Aorta (tissue), 5 donors: ENCODE data around the gene GCC2. TPM values are rescaled to one million over a fixed set of nuclear protein-coding genes. Genes with fewer than 3 reads are reported as not detected.
"Not testable (repeated sequence)": the region's sequence is repeated elsewhere in the genome, so short reads cannot be mapped to it uniquely, and the experiment has no call there.

Source experiments
- ATAC-seq: fragments of 200-7000 bp; cut with Tn5 transposase; one replicate; pipeline ENCODE4 v1.9.1; 2022; ENCODE audit warnings: moderate library complexity; ENCODE audit not compliant: low FRiP score
- DNase-seq, 2 donors: peaks; one replicate each; pipeline ENCODE4 v3.0.0-alpha.2; 2020
- H3K27ac ChIP-seq, 2 donors: one replicate each; pipeline ENCODE4 v1.5.1; 2013; ENCODE audit warnings: low read length in 2 of 2, mild to moderate bottlenecking in 2 of 2, moderate library complexity in 2 of 2, control low read depth in 1 of 2, inconsistent platforms in 1 of 2, low read depth in 1 of 2
- H3K27me3 ChIP-seq, 2 donors: one replicate each; pipeline ENCODE4 v1.6.1; 2013; ENCODE audit warnings: control low read depth in 1 of 2, low read length in 1 of 2, mild to moderate bottlenecking in 1 of 2, moderate library complexity in 1 of 2; ENCODE audit not compliant: insufficient read depth in 2 of 2, control insufficient read depth in 1 of 2
- H3K36me3 ChIP-seq, 2 donors: one replicate each; pipeline ENCODE4 v1.6.1; 2013; ENCODE audit warnings: control low read depth in 1 of 2, low read length in 1 of 2, mild to moderate bottlenecking in 1 of 2; ENCODE audit not compliant: insufficient read depth in 2 of 2, control insufficient read depth in 1 of 2
- H3K4me1 ChIP-seq, 2 donors: one replicate each; pipeline ENCODE4 v1.6.1; 2013; ENCODE audit warnings: low read length in 2 of 2, control low read depth in 1 of 2, mild to moderate bottlenecking in 1 of 2, moderate library complexity in 1 of 2; ENCODE audit not compliant: insufficient read depth in 2 of 2, control insufficient read depth in 1 of 2
- H3K4me3 ChIP-seq, 2 donors: one replicate each; pipeline ENCODE4 v1.5.1; 2013; ENCODE audit warnings: low read length in 2 of 2, control low read depth in 1 of 2, mild to moderate bottlenecking in 1 of 2
- H3K9me3 ChIP-seq: one replicate; pipeline ENCODE4 v1.6.1; 2013; ENCODE audit warnings: mild to moderate bottlenecking, low read length; ENCODE audit not compliant: control insufficient read depth
- WGBS, 2 donors: extraction: QIAGEN DNeasy Blood & Tissue Kit; methylation state at CpG; one replicate each; pipeline ENCODE4 v1.1.7; 2013; 5-methylcytosine and 5-hydroxymethylcytosine counted together
- intact Hi-C, 2 donors: fragments of 100-400 bp; cut with DNase I; formaldehyde crosslinking; loops; one replicate each; pipeline versions ENCODE4 v1.14.2 to v1.15.0; 2022
- polyA plus RNA-seq, 2 donors: library from polyadenylated mRNA; stranded (reverse); fragments of 200-250 nt; gene quantifications; one replicate each; pipeline ENCODE4 v1.2.3, GENCODE V29; 2013
- total RNA-seq, 2 donors: library from RNA; stranded (reverse); fragmentation: NEBNext Ultra II Directional; extraction: Animal tissue kit (Norgen Biotek cat#: 25700); gene quantifications; one replicate each; pipeline ENCODE4 v1.2.1, GENCODE V29; 2021
- donor health status: healthy with polysubstance abuse.
- donor health status: Bipolar disorder and iron deficiency.
- donor health status: DM: no; HTN: no; CAD: no.
- donor health status: DM: no; HTN: no; CAD: no.
- donor health status: DM: yes; HTN: yes; CAD: no.

Gene GCC2
- total and polyA plus RNA-seq, 4 donors = 10.8 to 64.6 (median 32.9) TPM

DNA sequence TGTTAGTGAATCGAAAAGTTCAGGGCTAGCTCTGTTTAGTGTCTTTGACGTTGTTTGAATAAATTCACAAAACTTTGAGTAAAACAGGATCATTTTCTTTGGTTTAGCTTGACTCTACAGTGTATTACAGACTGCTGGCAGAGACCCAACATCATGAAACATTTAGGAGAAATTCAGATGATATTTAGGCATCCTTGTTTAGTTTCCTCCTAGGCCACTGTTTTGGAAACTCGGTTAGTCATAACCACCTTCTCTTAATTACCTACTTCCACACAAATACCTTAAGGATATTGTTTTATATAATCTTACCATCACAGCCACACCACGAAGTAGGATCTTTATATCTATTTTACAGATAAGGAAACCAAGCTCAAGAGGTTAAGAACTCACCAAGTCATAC lies 93.1 kb downstream of the GCC2 start:
- Histone ChIP-seq H3K27me3 (no peaks in the 10 kb centered on the region), H3K27ac (no peak overlapping the region), H3K4me3 (no peak overlapping the region), H3K36me3 (no peaks in the 10 kb centered on the region), H3K4me1 (peaks cover 0 to under 1% of the 10 kb centered on the region in 2 donors), H3K9me3 (no peaks in the 10 kb centered on the region)
- ATAC-seq (no peak), DNase-seq (no peak)
- 16 to 24% methylated on average over 4 of the region's 4 CpGs for WGBS, 2 donors
- intact Hi-C loops = no loop called here

DNA sequence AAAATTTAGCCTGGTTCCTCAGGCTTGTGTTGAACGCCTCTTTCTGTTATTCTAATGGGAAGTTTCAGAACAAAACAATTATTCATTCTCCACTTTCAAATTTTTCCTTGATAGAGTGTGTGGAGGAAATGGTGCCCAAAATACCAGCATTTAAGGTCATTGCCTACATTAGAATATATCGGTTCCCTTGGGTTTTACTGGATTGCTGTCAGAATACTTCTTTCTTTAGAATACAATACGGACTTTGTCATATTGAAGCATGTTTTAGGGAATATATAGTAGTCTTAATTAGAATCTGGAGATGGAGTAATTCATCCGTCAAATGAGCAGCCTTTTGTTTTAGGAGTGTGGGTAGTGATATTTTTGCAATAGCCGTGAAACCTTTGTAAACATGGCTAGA lies 98.6 kb downstream of the GCC2 start:
- no peaks in the 10 kb centered on the region for H3K9me3 ChIP-seq
- no peaks in the 10 kb centered on the region for H3K36me3 ChIP-seq
- DNase-seq (no peak), ATAC-seq (no peak)
- intact Hi-C loops = no loop called here
- H3K27ac ChIP-seq = no peak overlapping the region
- H3K27me3 ChIP-seq = no peaks in the 10 kb centered on the region
- H3K4me1 ChIP-seq = peaks cover 5 to 11% of the 10 kb centered on the region in 2 donors
- 14 to 32% methylated on average over 5 of the region's 5 CpGs for WGBS, 2 donors
- no peak overlapping the region for H3K4me3 ChIP-seq

DNA sequence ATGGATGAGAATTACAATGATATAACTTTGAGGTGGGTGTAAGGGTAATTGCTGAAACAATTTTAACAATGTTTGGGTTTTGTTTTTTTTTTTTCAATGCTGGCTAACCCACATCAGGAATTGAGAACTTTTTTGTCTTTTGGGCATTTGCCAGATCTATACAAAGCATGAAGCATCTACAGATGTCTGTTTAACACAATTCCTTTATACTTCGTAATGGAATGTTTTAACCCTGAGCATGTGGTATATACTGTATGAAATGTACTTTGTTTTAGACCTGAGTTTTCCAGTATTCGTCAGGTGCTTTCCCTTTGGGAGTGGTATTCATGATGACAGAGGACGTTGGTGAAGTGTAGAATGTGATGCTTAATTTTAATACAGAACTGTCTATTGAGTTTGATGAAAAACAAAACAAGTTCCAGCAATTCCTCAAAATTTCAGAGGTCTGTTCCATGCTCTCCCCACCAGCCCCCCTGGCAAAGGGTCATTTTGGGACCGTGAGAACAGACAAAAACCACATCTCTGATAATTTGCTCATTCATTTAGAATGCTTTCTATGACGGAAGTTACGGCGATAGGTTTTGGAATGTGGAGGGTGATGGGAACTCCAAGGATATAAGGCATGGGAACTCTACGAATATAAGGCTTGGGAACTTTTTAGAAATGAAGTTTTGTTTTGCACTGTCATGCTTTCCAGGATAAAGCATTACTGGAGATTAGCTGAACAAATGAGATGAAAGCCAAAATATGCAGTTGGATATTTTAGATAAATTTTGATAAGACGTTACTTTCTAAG lies 99.4 kb downstream of the GCC2 start:
- DNase-seq (no peak), ATAC-seq (no peak)
- H3K4me3 ChIP-seq = no peak overlapping the region
- 9 to 20% methylated on average over 9 of the region's 9 CpGs for WGBS, 2 donors
- no peaks in the 10 kb centered on the region for H3K9me3 ChIP-seq
- H3K36me3 ChIP-seq = no peaks in the 10 kb centered on the region
- H3K27ac ChIP-seq = no peak overlapping the region
- peaks cover 5 to 11% of the 10 kb centered on the region in 2 donors for H3K4me1 ChIP-seq
- intact Hi-C loops = no loop called here
- H3K27me3 ChIP-seq = no peaks in the 10 kb centered on the region

DNA sequence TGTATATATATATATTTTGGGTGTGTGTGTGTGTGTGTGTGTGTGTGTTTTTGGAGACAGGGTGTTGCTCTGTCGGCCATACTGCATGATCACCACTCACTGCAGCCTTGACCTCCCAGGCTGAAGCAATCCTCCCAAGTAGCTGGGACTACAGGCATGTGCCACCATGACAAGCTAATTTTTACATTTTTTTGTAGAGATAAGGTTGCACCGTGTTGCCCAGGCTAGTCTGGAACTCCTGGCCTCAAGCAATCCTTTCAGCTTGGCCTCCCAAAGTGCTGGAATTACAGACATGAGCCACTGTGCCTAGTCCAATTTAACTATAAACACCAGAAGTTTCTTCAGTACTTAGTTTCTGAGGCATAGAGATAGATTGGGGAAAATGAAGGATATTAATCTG lies 103.6 kb downstream of the GCC2 start:
- no peaks in the 10 kb centered on the region for H3K9me3 ChIP-seq
- 52 to 53% methylated on average over 2 of the region's 2 CpGs for WGBS, 2 donors
- DNase-seq (no peak), ATAC-seq (no peak)
- intact Hi-C loops = no loop called here
- no peaks in the 10 kb centered on the region for H3K27me3 ChIP-seq
- no peak overlapping the region for H3K4me3 ChIP-seq
- H3K4me1 ChIP-seq = peaks cover 5 to 13% of the 10 kb centered on the region in 2 donors
- no peaks in the 10 kb centered on the region for H3K36me3 ChIP-seq
- H3K27ac ChIP-seq = no peak overlapping the region

DNA sequence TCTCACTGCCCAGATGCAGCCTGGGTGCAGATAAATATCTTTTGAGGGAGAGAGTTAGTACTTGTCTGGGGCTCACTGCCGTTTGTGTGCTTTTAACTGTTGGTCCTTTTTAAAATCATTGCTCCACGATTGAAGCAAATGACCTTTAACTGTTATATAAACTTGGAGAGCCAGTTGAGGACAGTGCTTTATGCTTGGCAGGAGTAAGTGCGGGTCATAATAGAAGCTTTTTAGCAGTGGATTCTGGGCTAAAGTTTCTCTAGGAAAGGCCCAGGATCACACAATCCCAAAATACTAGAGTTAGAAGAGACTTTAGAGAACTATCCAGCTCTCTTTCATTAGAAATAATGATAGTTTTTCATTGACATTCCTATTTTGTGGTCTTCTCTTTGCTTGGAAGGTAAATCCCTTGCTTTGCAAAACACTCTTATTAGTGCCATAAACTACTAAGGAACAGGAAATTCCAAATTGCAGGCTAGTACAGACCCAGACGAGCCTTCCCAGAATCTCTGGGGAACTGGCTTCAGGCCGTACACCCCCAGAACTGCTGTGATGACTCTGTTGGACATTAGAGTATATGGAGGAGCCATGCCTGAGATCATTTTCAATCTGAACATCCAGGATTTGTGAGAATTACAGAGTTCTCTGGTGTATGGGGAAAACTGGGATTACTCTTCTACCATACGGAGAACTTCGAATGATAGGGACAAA lies 104.4 kb downstream of the GCC2 start:
- Histone ChIP-seq H3K4me1 (peaks cover 5 to 7% of the 10 kb centered on the region in 2 donors), H3K36me3 (no peaks in the 10 kb centered on the region), H3K27ac (no peak overlapping the region), H3K4me3 (no peak overlapping the region), H3K9me3 (no peaks in the 10 kb centered on the region), H3K27me3 (no peaks in the 10 kb centered on the region)
- ATAC-seq (peak; percentile 57), DNase-seq (no peak)
- WGBS, 2 donors = 24 to 30% methylated on average over 7 of the region's 7 CpGs
- intact Hi-C loops = no loop called here

DNA sequence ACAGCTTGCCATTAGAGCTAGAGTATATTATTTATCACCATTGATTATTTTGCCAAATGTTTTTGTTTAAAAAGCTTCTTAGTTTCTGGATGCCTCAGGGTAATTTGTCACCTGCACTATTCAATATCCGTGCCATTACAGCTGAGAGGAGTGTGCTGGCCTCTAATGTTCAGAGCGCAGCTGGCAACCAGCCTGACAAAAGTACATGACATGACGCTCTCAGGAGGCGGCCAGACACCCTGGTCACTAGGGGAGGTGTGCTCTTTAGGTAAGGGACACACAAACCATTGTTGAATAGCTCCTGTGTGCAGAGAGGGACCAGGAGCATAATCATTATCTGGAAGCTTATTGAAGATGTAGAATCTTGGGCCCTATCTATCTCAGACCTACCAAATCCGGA lies 105.5 kb downstream of the GCC2 start:
- Histone ChIP-seq H3K9me3 (no peaks in the 10 kb centered on the region), H3K27me3 (no peaks in the 10 kb centered on the region), H3K4me3 (no peak overlapping the region), H3K27ac (no peak overlapping the region), H3K4me1 (peaks cover 2 to 3% of the 10 kb centered on the region in 2 donors), H3K36me3 (no peaks in the 10 kb centered on the region)
- intact Hi-C loops = no loop called here
- DNase-seq = no peak
- no peak for ATAC-seq
- 56 to 75% methylated on average over 5 of the region's 5 CpGs for WGBS, 2 donors

DNA sequence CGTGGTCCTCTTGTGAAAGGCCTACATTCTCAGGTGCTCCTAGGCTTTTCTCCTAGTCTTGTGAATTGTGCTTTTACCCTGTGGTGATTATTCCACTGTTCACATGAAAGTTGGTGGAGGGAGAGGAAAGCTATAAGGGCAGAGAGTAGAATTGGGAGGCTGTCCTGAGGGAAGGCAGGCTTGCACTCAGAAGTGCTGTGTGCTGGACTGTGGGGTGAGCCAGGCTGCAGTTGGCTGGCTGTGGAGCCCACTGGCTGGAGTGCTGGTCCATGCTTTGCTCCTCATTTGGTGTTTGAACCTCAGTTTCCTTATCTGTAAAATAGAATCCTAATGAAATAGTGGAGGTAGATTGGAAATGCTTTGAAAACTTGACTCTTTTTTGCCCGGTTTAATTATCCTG lies 106.6 kb downstream of the GCC2 start:
- Histone ChIP-seq H3K27ac (no peak overlapping the region), H3K9me3 (no peaks in the 10 kb centered on the region), H3K4me1 (peaks cover 2 to 3% of the 10 kb centered on the region in 2 donors), H3K36me3 (no peaks in the 10 kb centered on the region), H3K27me3 (no peaks in the 10 kb centered on the region), H3K4me3 (no peak overlapping the region)
- ATAC-seq (no peak), DNase-seq (no peak)
- intact Hi-C loops = no loop called here
- 88 to 93% methylated on average over 2 of the region's 2 CpGs for WGBS, 2 donors

DNA sequence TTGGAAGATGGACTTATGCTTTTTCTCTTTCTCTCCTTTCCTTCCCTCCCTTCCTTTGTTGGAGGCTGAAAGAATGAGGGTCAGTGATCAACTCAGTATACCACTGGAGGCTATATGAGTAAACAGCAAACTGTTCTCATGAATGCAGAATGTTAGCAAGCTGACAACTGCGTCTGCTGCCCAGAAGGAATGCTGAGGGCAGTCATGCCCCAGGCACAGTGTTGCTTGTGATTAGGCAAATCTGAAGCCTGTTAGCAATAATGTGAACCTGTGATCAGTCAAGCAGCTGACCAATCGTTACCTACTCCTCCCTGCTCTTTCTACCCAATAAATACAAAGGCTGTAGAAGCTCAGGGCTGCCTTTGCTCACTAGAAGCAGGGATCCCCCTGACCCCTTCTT lies 107.6 kb downstream of the GCC2 start:
- WGBS, 2 donors = 57 to 81% methylated on average over 2 of the region's 2 CpGs
- ATAC-seq, H3K4me1 ChIP-seq, H3K4me3 ChIP-seq, intact Hi-C loops, H3K9me3 ChIP-seq, H3K27me3 ChIP-seq, H3K36me3 ChIP-seq, DNase-seq, H3K27ac ChIP-seq: not testable (repeated sequence)
